ENCODE data around the gene CBX1.
"Not testable (repeated sequence)": the region's sequence is repeated elsewhere in the genome, so short reads cannot be mapped to it uniquely, and the experiment has no call there.

CBX1 gene

DNA sequence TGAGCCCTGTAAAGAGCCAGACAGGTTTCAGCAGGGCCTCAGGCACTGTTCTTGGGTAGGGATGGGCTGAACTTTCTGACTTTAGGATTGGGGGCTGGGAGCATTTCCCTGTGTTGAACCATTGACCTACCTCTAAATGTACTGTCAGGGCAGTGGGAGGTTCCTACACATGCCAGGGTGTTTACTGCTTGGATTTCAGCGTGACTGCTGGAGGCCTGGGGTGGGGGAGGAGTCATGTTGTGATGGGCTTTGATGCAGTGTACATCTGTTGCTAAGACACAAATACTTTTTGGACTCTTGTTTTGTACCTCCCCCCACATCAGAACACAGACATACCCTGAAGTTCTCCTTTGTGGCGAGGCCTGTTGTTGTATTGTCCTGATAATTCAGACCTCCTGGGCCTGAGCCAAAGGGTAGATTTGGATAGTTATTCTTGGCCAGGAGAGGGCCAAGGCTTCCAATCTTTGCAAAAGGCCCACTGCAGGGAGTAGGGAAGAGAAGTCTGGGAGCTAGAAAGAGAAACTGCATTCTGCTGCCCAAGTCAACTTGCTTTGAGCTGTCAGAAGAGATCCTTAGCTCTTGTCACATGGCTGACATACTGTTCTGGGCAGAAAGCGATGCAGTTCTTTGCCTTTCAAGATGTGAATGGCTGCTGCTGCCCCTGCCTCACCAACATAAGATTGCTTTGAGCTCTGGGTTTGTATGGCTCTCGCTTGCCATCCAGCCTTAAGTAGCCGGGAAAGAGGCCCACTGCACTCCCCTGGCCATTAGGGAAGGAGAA lies 49.4 kb downstream of the CBX1 start:
- no peak for DNase-seq (ENCODE audit: low read depth)

DNA sequence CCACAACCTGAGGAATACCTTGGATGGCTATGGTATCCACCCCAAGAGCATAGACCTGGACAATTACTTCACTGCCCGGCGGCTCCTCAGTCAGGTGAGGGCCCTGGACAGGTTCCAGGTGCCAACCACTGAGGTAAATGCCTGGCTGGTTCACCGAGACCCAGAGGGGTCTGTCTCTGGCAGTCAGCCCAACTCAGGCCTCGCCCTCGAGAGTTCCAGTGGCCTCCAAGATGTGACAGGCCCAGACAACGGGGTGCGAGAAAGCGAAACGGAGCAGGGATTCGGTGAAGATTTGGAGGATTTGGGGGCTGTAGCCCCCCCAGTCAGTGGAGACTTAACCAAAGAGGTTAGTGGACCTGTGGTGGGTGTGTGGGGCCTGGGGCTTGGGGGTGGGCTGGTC lies 50.0 kb downstream of the CBX1 start:
- no peak for DNase-seq (ENCODE audit: low read depth)

DNA sequence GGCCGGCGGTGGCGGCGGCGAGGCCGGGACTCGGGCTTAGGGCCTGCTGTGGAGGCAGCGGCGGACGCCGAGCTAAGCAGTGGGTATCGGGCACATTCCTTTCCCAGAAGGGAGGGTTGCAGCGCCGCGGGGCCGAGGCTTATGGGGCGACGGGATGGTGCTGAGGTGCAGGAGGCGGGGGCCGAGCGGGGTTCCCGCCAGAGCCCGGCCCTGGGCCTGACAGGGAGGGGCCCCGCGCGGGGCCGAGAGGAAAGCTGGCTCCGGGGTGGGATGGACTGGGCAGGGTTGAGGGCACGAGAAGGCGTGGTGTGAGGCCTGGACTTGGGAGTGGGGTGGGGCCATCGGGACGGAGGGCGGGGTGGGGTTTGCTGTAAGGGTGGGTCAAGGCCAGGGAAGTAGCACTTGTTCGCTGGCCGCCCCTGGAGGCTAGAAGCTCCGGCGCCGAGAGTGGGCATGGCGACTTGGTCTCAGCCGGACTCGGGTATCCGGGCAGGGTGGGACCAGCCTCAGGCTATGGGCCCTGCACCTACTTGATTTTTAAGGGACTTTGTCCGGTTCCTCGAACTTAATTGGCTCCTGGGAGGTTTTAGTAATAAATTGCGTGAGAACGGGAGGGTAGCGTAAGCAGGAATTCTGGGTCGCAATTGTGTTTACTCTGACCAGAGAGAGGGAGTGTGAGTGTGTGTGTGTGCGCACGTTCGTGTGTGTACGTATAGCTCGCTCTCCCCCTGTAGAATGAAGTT lies 52.7 kb downstream of the CBX1 start:
- no peak for DNase-seq (ENCODE audit: low read depth)

DNA sequence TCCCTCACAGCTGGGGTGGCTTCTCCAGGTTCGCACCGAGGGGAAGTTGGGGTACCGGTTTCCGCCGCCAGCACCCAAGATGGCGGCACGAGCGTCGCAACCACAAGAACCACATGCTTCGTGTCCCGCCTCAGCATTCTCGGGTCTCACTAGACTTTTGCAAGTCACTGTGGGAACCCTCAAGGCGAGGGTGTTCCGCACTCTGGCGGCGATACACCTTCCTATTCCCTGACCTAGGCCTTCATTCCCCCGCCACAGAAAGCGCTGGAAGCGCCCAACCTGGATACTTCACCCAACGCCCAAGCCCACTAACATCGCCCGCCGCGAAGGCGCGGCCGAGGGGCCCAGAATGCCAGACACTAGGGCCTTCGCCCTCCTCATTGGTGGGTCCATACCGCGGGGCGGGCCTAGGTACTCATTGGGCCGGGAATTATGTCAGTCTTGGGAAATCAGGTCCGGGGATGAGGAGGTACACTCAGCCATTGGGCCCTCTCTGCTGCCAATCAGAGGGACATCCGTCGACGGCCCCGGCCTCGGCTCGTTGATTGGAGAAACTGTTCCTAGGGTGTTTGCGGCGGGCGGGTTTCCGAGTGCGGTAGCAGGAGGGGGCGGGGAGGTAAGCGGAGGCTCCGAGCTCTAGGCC lies 53.4 kb downstream of the CBX1 start, which contains the start of gene NFE2L1:
Gene NFE2L1, plus strand, starts transcription at position 619 of the 643 bp plus-strand sequence. CDS start 2,760 bp downstream, outside the sequence.
- peak; percentile 97 for DNase-seq (ENCODE audit: low read depth)

DNA sequence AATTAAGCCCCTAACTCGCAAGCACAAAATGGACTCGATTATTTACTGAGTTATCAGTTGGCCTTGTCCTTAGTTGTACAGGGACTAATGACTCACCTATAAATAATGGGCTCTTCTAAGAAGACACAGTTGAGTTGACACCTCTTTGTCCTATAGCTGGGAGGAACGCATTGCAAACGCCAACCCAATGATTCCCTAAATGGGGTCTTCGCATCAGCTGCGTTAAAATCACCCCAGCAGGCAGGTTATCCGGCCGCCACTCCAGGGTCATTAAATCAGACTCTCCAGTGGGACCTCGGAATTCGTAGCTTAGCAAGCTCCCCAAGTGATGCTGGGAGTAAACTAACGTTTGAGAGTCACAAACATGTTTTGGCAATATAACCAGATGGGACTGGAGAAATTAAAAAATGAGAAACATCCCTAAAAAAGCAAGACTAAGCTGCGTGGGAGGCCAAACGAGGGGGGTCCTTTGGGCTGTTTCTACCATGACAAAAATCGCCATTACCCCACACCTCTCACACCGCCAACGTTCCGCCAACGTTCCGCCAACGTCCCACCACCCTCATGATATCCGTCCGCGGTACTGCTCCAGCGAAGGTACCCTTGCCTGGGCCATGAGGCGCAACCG lies 54.1 kb downstream of the CBX1 start:
- DNase-seq (ENCODE audit: low read depth): peak; percentile 60

DNA sequence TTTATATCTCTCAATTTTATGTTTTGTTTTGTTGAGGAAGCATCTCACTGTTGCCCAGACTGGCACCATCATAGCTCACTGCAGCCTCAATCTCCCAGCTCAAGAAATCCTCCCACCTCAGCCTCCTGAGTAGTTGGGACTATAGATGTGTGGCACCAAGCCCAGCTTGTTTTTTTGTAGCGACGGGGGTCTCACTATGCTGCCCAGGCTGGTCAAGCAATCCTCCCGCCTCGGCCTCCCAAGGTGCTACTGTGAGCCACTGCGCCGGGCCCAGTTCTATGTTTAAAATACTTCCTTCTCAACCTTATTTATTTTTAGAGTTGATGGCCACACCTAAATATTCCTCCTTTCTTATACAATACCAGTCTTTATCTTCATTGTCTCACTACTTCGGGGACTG lies 55.0 kb downstream of the CBX1 start:
- DNase-seq (ENCODE audit: low read depth): no peak

DNA sequence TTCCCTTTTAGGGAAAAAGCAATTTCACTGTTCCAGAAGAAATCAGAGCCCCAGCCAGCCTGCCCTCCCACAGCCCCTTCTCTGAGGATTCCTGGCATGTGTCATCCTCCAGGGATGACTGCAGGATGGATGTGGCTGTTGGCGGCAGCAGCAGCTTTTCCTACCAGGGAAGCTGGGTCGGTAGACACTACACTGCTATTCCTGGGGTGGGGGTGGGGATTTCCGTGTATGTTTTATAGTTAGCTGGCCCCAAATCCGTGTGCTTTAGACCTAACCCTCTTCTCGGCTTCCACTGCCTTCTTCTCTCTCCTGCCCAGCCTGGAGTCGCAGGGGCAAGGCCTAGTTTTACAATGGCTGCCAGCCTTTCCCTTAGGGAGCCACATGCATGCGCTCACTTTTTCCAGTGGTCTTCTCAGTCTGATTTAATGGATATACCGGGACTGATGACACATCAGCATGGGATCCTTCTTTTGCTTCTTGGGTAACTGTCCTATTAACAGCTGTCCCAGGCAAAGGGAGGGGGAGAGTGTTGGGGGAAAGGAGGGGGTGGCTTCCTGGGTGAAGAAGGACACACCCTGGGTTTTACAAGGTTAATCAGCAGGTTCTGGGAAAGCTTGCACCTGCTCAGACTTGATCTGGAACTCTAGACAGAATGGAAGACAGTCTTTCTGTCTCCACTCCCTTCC lies 55.8 kb downstream of the CBX1 start:
- DNase-seq (ENCODE audit: low read depth): no peak

DNA sequence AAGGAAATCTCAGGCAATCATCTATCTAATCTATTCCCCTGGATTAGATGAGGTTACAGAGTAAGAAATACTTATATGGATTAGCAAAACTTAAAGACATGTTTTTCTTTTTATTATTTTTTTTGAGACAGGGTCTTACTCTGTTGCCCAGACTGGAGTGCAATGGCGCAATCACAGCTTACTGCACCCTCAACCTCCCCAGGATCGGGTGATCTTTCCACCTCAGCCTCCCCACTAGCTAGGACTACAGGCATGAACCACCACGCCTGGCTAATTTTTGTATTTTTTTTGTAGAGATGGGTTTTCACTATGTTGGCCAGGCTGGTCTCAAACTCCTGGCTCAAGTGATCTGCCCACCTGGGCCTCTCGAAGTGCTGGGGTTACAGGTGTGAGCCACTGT lies 56.4 kb downstream of the CBX1 start:
- no peak for DNase-seq (ENCODE audit: low read depth)

DNA sequence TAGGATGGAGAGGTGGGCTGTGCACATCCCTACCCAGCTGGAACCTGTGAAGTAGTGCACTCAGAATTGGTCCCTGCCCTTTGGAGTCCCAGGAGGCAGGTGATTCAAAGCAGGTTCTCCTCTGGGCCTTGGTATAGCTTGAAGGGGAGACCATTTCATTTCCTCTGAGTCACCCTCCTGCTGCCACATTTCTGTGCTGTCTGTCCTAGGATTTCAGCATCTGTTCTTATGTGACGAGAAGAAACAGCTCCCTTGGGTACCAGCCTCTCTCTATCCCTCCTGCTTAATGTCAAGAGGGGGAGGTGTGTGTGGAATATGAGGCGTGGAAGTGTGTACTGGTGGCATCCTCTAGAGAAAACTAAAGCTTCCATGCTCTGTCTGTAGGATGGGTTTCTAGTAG lies 58.1 kb downstream of the CBX1 start:
- DNase-seq (ENCODE audit: low read depth): no peak

DNA sequence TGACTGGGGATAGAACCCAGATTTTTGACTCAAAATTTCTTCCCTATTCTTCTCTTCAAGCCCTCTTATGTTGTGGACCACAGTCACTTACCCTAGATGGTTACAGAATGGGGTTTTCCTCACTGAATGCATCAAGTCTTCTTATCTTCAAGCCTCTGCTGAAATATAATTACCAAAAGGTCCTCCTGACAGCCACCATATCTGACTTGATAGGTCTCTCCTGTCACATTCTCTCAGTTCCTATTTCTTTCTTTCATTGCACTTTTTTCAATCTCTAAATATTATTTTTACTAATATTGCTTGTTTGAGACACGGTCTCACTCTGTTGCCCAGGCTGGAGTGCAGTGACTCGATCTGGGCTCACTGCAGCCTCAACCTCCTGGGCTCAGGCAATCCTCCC lies 62.6 kb downstream of the CBX1 start:
- no peak for DNase-seq (ENCODE audit: low read depth)

DNA sequence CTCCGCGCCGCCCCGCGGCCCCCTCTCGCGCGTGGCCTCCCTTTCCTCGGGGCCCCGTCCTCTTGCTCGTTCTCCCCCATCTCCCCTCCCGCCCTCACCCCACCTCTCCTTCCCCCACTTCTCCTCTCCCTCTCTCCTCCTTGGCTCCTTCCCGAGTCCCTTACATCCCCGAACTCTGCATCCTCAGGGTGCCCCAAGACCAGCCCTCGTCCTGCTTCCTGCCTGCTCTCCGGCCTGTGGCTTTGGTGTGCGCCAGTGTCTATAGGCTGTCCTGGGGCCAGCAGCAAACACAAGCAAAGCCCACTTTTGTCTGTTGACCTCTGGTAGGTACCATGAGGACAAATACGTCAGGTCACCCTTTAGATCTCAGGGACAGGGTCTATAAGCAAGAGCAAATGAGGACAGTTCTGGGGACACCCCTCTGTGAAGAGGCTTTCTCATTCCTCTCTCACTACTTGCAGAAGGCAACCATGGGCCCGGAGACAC lies 63.4 kb downstream of the CBX1 start:
- no peak for DNase-seq (ENCODE audit: low read depth)

DNA sequence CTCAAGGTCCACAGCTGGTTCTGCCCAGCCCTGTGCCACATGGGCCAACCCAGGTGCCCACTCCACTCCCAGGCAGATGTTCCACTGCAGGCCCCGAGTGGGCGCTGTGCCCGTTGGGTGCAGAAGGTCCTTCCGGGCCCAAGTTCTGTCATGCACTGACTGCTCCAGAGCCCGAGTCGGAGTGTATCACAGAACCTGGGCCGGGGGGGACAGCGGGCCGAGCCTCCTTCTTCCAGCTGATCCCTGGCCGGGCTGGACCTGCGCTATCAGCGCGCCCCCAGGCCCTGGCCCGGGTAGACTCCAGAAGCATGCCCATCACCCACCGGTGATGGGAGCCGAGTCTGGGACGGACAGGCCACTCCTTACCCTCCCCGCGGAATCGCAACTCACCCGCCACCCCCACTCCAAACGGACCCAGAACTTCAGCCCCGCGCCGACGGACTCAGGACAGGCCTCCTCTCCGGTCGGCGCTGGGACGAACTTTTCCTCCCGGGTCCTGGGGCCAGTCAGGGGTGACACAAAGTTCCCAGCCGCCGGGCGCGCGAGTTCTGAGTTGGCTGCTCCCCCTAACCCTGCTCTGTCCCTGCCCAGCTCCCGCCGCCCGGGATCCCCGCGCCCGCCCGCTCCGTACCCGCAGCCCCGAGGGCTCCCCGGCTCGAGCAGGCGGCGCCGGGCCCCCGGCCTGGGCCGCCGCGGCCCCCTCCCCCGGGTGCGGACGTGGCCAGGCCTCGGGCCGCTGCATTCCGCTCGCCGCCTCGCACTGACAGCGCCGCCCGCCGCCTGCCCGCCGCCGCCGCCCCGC lies 64.0 kb downstream of the CBX1 start, which contains the start of gene COPZ2:
Gene COPZ2, minus strand, starts transcription at position 762 of the 802 bp plus-strand sequence. Its CDS starts 20 bp downstream, at position 742.
- DNase-seq (ENCODE audit: low read depth): peak; percentile 41

DNA sequence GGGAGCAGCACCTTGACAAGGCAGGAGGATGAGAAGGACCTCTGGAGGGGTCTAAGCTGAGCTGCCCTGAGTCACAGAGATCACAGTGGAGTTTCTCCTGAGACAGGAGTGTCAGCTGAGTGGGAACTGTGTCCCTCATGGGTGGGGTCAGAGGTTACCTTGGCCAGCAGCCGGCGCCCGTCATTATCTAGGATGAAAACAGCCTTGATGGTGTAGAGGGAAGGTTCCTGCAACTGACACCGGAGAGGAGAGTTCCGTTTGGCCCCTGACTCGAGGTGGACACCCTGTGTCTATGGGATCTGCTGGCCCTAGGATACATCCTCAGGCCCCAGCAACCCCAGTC lies 64.6 kb downstream of the CBX1 start:
- DNase-seq (ENCODE audit: low read depth): no peak

DNA sequence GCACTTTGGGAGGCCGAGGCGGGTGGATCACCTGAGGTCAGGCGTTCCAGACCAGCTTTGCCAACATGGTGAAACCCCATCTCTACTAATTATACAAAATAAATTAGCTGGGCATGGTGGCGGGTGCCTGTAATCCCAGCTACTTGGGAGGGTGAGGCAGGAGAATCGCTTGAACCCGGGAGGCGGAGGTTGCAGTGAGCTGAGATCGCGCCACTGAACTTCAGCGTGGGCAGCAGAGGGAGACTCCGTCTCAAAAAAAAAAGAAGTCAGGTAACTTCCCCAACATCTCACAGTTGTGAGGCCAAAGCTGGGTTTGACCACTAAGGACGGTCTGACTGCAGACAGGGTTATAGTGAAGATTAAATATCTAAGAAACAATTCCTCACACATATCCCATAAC lies 66.5 kb downstream of the CBX1 start:
- DNase-seq (ENCODE audit: low read depth): not testable (repeated sequence)

DNA sequence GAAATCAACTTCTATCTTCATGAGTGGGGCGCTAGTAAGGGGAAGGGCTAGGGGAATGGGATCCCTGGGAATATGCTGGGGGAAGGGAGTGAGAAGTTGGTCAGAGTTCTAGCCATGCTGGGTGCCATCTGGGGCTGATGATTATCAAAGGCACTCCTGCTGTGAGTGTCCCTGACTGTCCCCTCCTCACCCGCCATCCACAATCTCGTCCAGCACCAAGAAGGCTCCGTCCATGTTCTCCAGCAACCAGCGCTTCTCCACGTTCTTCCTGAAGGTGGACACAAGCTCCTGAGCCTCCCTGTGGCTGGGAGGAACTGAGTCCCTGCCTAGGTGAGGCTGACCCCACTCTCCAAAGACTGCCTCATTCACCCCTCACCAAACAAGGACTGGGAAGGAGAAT lies 69.3 kb downstream of the CBX1 start:
- DNase-seq (ENCODE audit: low read depth): no peak

DNA sequence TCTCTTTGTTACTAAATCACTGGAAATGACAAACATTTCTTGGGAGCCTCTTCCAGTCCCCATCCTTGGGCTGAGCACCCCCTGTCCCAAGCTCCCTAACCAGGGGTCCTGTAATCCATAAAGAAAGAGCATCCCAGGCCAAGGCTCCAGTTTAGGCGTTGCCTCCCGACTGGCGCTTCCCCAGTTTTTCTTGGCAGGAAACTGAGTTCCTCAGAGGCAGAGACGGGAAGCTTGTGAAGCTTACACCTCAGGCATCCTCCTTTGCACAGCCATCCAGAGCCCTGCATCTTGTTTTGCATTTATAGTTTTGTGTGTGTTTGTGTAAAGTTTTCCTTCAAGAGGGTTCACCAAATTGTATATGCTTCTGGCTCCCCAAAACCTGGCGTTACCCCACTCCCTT lies 70.7 kb downstream of the CBX1 start:
- no peak for DNase-seq (ENCODE audit: low read depth)

DNA sequence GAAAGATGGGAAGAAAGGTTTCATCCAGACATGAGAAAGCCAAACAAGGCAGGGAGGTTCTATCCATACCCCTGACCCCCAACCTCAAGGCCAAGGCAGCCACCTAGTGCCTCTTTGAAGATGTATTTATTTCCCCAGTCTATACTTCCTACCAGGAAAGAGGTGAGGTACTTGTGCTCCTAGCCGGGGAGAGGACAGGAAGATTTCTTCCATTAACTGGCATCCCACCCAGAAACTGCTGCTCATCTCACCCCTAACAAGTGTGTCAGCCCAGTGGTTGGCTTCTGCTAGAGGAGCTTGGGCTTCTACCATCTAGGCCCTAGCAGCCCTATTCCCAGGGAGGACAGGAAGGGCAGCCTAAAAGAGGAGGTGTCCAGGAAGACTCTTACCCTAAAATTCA lies 72.5 kb downstream of the CBX1 start:
- no peak for DNase-seq (ENCODE audit: low read depth)

DNA sequence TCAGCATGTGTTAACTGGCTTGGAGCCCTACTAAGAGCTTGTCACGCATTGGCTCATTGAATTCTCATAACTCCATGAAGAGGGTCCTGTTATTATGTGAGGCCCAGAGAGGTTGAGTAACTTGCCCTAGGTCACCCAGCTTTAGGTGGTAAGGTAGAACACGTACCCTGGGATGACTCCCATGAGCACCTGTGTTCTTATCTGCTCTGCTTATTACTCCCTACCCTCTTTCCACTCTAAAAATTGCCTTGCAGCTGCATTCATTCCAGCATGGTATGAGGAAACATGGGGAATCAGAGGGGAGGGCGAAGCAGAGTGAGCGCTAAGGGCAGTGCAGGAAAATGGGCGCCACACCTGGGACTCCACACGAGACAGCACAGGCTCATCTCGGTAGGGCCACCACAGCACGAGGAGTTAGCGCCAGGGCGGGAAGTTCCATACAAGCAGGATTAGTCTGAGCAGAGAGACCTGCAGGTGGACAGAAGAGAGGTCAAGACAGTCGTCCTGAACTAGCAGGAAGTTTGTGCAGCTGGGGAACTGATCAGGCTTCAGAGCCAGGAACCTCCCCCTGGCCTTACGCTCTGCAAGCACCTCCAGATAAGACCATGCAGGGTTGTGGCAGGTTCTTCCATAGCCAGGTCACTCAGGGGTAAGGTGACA lies 73.8 kb downstream of the CBX1 start:
- DNase-seq (ENCODE audit: low read depth): no peak

DNA sequence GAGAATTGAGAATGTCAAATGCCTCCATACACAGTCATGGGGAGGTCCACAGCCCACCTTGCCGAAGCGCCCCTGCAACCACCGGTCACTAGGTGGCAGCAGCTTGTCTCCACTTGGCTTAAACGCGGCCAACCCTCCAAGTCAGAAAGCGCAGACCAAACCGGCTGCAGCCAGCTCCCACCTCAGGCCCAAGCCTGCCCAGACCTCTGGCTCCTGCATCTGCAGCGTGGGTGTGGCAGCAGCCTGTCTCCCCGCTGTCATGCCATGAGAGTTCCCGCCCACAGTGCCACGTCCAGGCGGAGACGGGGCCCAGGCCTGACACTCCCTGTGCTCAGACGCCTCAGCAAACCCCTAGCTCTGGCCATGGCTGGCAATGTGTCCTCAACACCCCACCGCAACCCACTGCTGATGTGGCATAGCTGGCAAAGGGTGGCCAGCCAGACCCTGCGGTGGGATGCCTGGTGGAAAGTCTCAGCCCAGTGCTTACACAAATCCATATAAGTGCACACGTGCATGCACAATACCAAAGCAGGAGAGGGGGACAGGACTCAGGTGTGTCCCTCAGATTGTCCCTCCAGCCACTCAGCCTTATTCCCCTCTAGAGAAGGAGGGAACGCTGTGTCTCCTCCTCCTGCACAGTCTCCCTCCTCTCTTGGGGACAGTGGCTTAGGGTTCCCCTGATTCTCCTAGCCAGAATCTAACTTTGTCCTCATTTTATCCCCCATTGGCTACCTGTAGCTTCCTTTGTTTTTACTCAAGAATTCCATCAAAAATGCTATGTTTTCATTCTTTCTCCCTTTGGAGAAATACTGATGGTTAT lies 74.6 kb downstream of the CBX1 start:
- DNase-seq (ENCODE audit: low read depth): peak; percentile 50
